Activated B cell treated with CpG ODN at 0.5 μM for 24 hours (primary cell): ENCODE data around the gene FGF12. TPM values are rescaled to one million over a fixed set of nuclear protein-coding genes. Genes with fewer than 3 reads are reported as not detected.

Source experiments
- ATAC-seq: fragments of 200-7000 bp; cut with Tn5 transposase; one replicate; pipeline ENCODE4 v1.10.0; 2021; ENCODE audit warnings: low read depth, mild to moderate bottlenecking, moderate library complexity
- CTCF ChIA-PET: fragments of 350-600 bp; sonication (Branson Sonifier 250); formaldehyde crosslinking; loops from one replicate; lab custom pipeline; 2021; ENCODE audit warnings: antibody characterized with exemption; lab: Charles Lee
- POLR2A ChIA-PET: fragments of 350-600 bp; sonication (Branson Sonifier 250); formaldehyde crosslinking; loops from one replicate; lab custom pipeline; 2021; ENCODE audit warnings: antibody characterized with exemption; lab: Charles Lee
- DNase-seq: peaks from one replicate; pipeline ENCODE4 v3.0.0; 2022
- H3K27ac Mint-ChIP-seq: one replicate; pipeline ENCODE4 v1.8.0; 2020; ENCODE audit warnings: mixed read lengths
- H3K27me3 Mint-ChIP-seq: one replicate; pipeline ENCODE4 v1.8.0; 2021; ENCODE audit warnings: mixed read lengths
- H3K36me3 Mint-ChIP-seq: one replicate; pipeline ENCODE4 v1.8.0; 2021; ENCODE audit warnings: low read depth, mixed read lengths
- H3K4me1 Mint-ChIP-seq: one replicate; pipeline ENCODE4 v1.8.0; 2021; ENCODE audit warnings: mixed read lengths
- H3K4me3 Mint-ChIP-seq: one replicate; pipeline ENCODE4 v1.8.0; 2020; ENCODE audit warnings: mild to moderate bottlenecking, mixed read lengths
- H3K9me3 Mint-ChIP-seq: one replicate; pipeline ENCODE4 v1.8.0; 2020; ENCODE audit warnings: mixed read lengths
- intact Hi-C: fragments of 100-400 bp; cut with micrococcal nuclease; formaldehyde crosslinking; loops from one replicate; pipeline ENCODE4 v1.15.1; 2024
- total RNA-seq: library from RNA; stranded (reverse); gene quantifications from 2 replicates; pipeline ENCODE4 v1.2.3, GENCODE V29; 2022
- TF ChIP-seq, protein P1 (sequence below): fragments of 200-600 bp; IDR thresholded peaks from one replicate; pipeline ENCODE4 v1.8.0; 2022; ENCODE audit warnings: antibody characterized with exemption, mild to moderate bottlenecking

FGF12 gene
- total RNA-seq, 1 donor from 2014 or later = not detected

DNA sequence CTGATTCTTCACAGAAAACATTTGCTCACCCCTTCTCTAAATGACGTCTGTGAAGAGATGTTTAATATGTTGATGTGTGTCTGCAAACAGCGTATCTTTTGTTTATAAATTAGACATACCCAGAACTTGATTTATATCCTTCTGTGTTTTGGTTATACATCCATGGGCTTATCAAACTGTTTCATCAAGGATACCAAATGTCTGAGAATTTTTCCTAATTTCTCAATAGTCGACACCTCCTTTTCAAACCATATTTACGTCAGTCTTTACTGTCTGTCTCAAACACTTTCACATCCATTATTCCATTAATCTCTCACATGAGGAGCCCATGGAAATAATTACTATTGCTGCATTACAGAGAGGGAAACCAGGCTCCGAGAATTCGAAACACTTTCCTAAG is 85.4 kb downstream of the FGF12 start:
- H3K27me3 Mint-ChIP-seq = no peaks in the 10 kb centered on the region
- ChIA-PET POLR2A (no interaction called here), CTCF (no interaction called here)
- DNase-seq (no peak), ATAC-seq (no peak)
- no peaks in the 10 kb centered on the region for H3K9me3 Mint-ChIP-seq
- H3K4me3 Mint-ChIP-seq = no peak overlapping the region
- no peaks in the 10 kb centered on the region for H3K36me3 Mint-ChIP-seq
- no peaks in the 10 kb centered on the region for H3K4me1 Mint-ChIP-seq
- TF ChIP-seq, protein P1, sequence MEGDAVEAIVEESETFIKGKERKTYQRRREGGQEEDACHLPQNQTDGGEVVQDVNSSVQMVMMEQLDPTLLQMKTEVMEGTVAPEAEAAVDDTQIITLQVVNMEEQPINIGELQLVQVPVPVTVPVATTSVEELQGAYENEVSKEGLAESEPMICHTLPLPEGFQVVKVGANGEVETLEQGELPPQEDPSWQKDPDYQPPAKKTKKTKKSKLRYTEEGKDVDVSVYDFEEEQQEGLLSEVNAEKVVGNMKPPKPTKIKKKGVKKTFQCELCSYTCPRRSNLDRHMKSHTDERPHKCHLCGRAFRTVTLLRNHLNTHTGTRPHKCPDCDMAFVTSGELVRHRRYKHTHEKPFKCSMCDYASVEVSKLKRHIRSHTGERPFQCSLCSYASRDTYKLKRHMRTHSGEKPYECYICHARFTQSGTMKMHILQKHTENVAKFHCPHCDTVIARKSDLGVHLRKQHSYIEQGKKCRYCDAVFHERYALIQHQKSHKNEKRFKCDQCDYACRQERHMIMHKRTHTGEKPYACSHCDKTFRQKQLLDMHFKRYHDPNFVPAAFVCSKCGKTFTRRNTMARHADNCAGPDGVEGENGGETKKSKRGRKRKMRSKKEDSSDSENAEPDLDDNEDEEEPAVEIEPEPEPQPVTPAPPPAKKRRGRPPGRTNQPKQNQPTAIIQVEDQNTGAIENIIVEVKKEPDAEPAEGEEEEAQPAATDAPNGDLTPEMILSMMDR = no peak
- intact Hi-C loops = no loop called here
- H3K27ac Mint-ChIP-seq = no peak overlapping the region

DNA sequence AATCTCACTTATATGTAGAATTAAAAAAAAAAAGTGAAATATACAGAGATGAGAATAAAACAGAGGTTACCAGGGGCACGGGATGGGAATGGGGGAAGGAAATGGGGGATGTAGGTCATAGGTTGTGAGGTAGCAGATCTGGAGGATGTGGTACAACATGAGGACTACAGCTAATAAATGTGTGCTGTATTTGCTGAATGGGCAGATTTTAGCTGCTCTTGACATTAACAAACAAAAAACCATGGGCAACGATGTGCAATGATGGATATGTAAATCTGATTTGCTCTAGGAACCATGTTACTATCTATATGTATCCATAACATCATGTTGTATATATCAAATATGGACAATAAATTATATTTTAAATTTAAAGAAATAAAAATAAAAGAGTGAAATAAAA is 87.4 kb downstream of the FGF12 start:
- H3K36me3 Mint-ChIP-seq = no peaks in the 10 kb centered on the region
- intact Hi-C loops = no loop called here
- CTCF ChIA-PET = no interaction called here
- TF ChIP-seq, protein P1 = no peak
- H3K9me3 Mint-ChIP-seq = no peaks in the 10 kb centered on the region
- DNase-seq = no peak
- no peaks in the 10 kb centered on the region for H3K4me1 Mint-ChIP-seq
- no peak overlapping the region for H3K4me3 Mint-ChIP-seq
- H3K27ac Mint-ChIP-seq = no peak overlapping the region
- POLR2A ChIA-PET = no interaction called here
- ATAC-seq = no peak
- no peaks in the 10 kb centered on the region for H3K27me3 Mint-ChIP-seq

DNA sequence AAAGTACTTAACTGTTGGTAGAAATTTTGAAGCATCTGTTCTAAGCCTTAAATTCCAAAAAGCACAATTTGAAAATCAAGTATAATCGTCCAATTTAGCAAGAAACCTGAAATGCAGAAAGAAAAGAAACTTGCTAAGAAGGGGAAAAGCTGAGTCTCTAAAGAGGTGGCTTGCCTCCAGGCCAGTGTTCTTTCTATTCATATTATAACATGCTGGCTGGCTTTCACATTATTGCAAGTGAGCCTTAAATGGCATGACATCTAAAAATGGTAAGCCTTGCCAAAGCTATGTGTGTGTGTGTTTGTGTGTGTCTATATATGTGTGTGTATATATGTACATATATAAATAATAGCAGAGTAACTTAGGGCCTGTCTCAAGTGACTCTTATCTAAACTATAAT is 89.5 kb downstream of the FGF12 start:
- Mint-ChIP-seq H3K36me3 (no peaks in the 10 kb centered on the region), H3K4me1 (no peaks in the 10 kb centered on the region), H3K9me3 (no peaks in the 10 kb centered on the region), H3K4me3 (no peak overlapping the region), H3K27me3 (no peaks in the 10 kb centered on the region), H3K27ac (no peak overlapping the region)
- ChIA-PET CTCF (no interaction called here), POLR2A (no interaction called here)
- ATAC-seq = no peak
- no peak for DNase-seq
- intact Hi-C loops = no loop called here
- TF ChIP-seq, protein P1 = no peak

DNA sequence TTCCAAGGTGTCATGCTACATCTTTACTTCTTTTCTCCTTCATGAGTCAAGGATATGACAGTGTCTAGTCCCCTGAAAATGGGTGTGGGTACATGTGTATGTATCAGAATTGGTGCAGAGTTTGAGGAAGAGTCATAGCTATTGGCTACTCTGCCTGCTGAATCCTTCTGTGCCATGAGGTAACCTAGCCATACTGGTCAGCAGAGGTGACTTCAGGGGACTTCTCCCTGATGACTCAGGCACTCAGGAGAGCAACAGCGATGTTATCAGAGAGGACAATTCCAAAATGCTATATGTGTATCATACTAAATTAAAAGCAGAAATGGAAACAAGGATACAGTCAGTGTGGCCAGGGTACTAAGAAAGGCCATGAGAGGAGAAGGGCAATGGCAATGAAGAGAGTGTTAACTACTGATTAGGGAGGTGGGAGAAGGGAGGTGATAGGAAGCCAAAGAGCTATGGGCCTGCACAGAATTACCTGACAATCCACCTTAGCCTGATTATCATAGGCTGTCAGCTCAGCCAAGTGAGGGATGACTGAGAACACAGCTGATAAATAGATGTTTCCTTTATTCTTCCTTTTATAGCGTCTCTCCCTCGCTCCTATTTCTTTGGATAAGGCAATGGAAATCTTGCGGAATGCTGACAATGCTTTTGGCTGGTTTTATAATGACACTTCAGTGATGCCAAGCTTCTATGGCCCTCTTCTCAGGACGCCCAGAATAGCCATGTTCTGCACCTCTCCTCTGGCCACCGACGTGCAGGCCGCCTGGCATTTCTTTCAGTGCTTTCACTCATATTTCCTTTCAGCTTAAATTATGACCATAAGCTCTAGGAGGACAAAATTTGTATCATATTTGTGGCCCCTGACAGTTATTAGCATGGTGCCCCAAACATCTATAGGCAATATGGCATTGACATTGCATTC is 90.6 kb downstream of the FGF12 start:
- TF ChIP-seq, protein P1 = no peak
- Mint-ChIP-seq H3K4me1 (no peaks in the 10 kb centered on the region), H3K27ac (no peak overlapping the region), H3K9me3 (no peaks in the 10 kb centered on the region), H3K4me3 (no peak overlapping the region), H3K36me3 (no peaks in the 10 kb centered on the region), H3K27me3 (no peaks in the 10 kb centered on the region)
- ChIA-PET CTCF (no interaction called here), POLR2A (no interaction called here)
- intact Hi-C loops = no loop called here
- ATAC-seq = no peak
- DNase-seq = no peak

DNA sequence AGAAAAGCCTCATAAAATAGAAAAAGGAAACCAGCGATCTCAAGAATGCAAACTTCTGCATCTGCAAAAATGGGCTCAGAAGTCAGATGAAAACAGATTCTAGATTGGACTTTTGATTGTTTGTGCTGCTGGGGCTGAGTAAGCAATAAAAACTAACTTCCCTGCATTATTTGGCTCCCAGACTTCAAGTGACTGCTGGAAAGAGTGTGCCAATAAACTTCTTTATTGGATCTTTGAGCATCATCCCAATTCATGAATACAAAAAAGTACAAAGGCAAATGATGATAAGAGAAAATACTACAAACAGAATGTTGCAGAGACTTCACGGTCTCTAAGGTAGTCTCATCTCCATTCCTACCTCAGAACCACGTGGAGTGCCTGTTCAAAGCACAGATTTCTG is 97.9 kb downstream of the FGF12 start:
- H3K36me3 Mint-ChIP-seq = no peaks in the 10 kb centered on the region

More for the DNA sequence above, 97.9 kb downstream of the FGF12 start:
- no peak for ATAC-seq
- intact Hi-C loops = no loop called here
- no peak for DNase-seq
- Mint-ChIP-seq H3K27ac (no peak overlapping the region), H3K4me3 (no peak overlapping the region), H3K4me1 (no peaks in the 10 kb centered on the region), H3K9me3 (no peaks in the 10 kb centered on the region), H3K27me3 (no peaks in the 10 kb centered on the region)
- TF ChIP-seq, protein P1 = no peak
- POLR2A ChIA-PET = no interaction called here
- CTCF ChIA-PET = no interaction called here
